Stomach (tissue), 9 donors: ENCODE measurements around the gene ARHGAP28. TPM values are rescaled to one million over a fixed set of nuclear protein-coding genes. Genes with fewer than 3 reads are reported as not detected.
"Not testable (repeated sequence)": the region's sequence is repeated elsewhere in the genome, so short reads cannot be mapped to it uniquely, and the experiment has no call there.

Experiments
- DNase-seq, 2 donors: peaks; one replicate each; pipeline versions ENCODE4 v3.0.0 to v3.0.0-alpha.2; 2013 to 2019
- H3K27ac ChIP-seq, 5 donors: fragments of 200-600 bp in 4 of 5; sonication (generic) in 4 of 5; one replicate each; pipeline ENCODE4 v1.5.1; 2013 to 2019; ENCODE audit warnings: mild to moderate bottlenecking in 1 of 5, moderate library complexity in 1 of 5
- H3K27me3 ChIP-seq, 3 donors: fragments of 200-600 bp; sonication (generic); one replicate each; pipeline ENCODE4 v1.5.1; 2017 to 2019; ENCODE audit warnings: mixed run types in 1 of 3
- H3K36me3 ChIP-seq, 4 donors: fragments of 200-600 bp; sonication (generic); 1 replicate in 3 of 4; 2 replicates in 1 of 4; pipeline ENCODE4 v1.5.1; 2016 to 2019
- H3K4me1 ChIP-seq, 4 donors: fragments of 200-600 bp; sonication (generic); one replicate each; pipeline ENCODE4 v1.5.1; 2016 to 2019
- H3K4me3 ChIP-seq, 4 donors: fragments of 200-600 bp; sonication (generic) in 3 of 4; one replicate each; pipeline ENCODE4 v1.5.1; 2016 to 2019; ENCODE audit warnings: mild to moderate bottlenecking in 1 of 4
- H3K9me3 ChIP-seq, 4 donors: fragments of 200-600 bp; sonication (generic); one replicate each; pipeline ENCODE4 v1.5.1; 2016 to 2019
- CTCF ChIP-seq, 7 experiments: fragments of 450-650 bp in 4 of 7; fragments of 200-600 bp in 3 of 7; sonication (generic) in 3 of 7; IDR thresholded peaks; one replicate each; pipeline ENCODE4 v1.5.1; 2016 to 2019; ENCODE audit warnings: antibody characterized with exemption in 7 of 7, control low read depth in 2 of 7, mild to moderate bottlenecking in 1 of 7
- EP300 ChIP-seq: sonication (generic); formaldehyde crosslinking; IDR thresholded peaks from one replicate; pipeline ENCODE4 v1.6.1; 2017; ENCODE audit warnings: antibody characterized with exemption
- POLR2A ChIP-seq, 4 donors: fragments of 450-650 bp; IDR thresholded peaks; one replicate each; pipeline ENCODE4 v1.6.1; 2016; ENCODE audit warnings: antibody characterized with exemption in 4 of 4, control low read depth in 2 of 4, mild to moderate bottlenecking in 1 of 4, moderate library complexity in 1 of 4
- POLR2AphosphoS5 ChIP-seq, 3 donors: sonication (generic); formaldehyde crosslinking; IDR thresholded peaks; one replicate each; pipeline ENCODE4 v1.6.1; 2016; ENCODE audit warnings: antibody characterized with exemption in 3 of 3
- WGBS, 5 donors: extraction: QIAGEN DNeasy Blood & Tissue Kit in 3 of 5; methylation state at CpG; one replicate each; pipeline versions ENCODE4 v1.1.5 to v1.1.7; 2013 to 2018; 5-methylcytosine and 5-hydroxymethylcytosine counted together
- intact Hi-C: fragments of 100-400 bp; cut with DNase I; formaldehyde crosslinking; loops from one replicate; pipeline ENCODE4 v1.15.1; 2023; ENCODE audit warnings: low total_unique reads
- polyA plus RNA-seq, 3 donors: library from polyadenylated mRNA; stranded (reverse); fragments of 200-250 nt; gene quantifications; one replicate each; pipeline ENCODE4 v1.2.3, GENCODE V29; 2013
- total RNA-seq, 5 donors: library from RNA; depleted of rRNA; stranded (reverse); fragments of >200 nt; gene quantifications; one replicate each; pipeline versions ENCODE4 v1.1.0 to v1.2.3, GENCODE V29; 2014 to 2016
- donor health status: healthy with polysubstance abuse.
- donor health status: Bipolar disorder and iron deficiency.
- donor health status: healthy.

Gene ARHGAP28
- total and polyA plus RNA-seq, 8 donors, result 0.73 to 33.8 (median 3.6) TPM

GRCh38 chr18:6938003-6938402 is 208.5 kb downstream of the ARHGAP28 start:
- no peaks in the 10 kb centered on the region for H3K36me3 ChIP-seq
- 15 to 40% (median 33%) methylated on average over 7 of the region's 7 CpGs for WGBS, 5 donors
- H3K27me3 ChIP-seq, result no peaks in the 10 kb centered on the region
- no peak for DNase-seq
- no peaks in the 10 kb centered on the region for H3K9me3 ChIP-seq
- peaks cover 0 to 7% (median 3%) of the 10 kb centered on the region in 4 donors for H3K4me1 ChIP-seq
- no peak overlapping the region for H3K4me3 ChIP-seq
- intact Hi-C loops, result no loop called here
- no peak for TF ChIP-seq POLR2A (IDR thresholded peaks at IDR 0.05)
- H3K27ac ChIP-seq, result no peak overlapping the region

GRCh38 chr18:6938403-6938802 is 208.9 kb downstream of the ARHGAP28 start:
- H3K9me3 ChIP-seq, H3K27ac ChIP-seq, H3K36me3 ChIP-seq, intact Hi-C loops, H3K27me3 ChIP-seq, DNase-seq, H3K4me3 ChIP-seq, H3K4me1 ChIP-seq: not testable (repeated sequence)
- WGBS, 5 donors, result 58 to 63% (median 60%) methylated on average over 2 of the region's 2 CpGs

GRCh38 chr18:6939972-6940371 is 210.5 kb downstream of the ARHGAP28 start:
- Histone ChIP-seq H3K27me3 (no peaks in the 10 kb centered on the region), H3K9me3 (no peaks in the 10 kb centered on the region), H3K36me3 (no peaks in the 10 kb centered on the region), H3K4me1 (peaks cover 0 to 7% (median 3%) of the 10 kb centered on the region in 4 donors), H3K4me3 (no peak overlapping the region), H3K27ac (no peak overlapping the region)
- WGBS, 5 donors, result 82 to 95% (median 91%) methylated on average over 4 of the region's 4 CpGs
- no peak for TF ChIP-seq CTCF (IDR thresholded peaks at IDR 0.05)
- no peak for TF ChIP-seq POLR2A (IDR thresholded peaks at IDR 0.05)
- no peak for TF ChIP-seq POLR2AphosphoS5 (IDR thresholded peaks at IDR 0.05)
- no peak for TF ChIP-seq EP300
- intact Hi-C loops, result no loop called here
- no peak for DNase-seq

- H3K36me3 ChIP-seq, result no peaks in the 10 kb centered on the region
- no peak overlapping the region for H3K4me3 ChIP-seq
- WGBS, 5 donors, result 90 to 98% (median 94%) methylated on average over 9 of the region's 9 CpGs
- no peak for TF ChIP-seq POLR2AphosphoS5 (IDR thresholded peaks at IDR 0.05)
- TF ChIP-seq CTCF (IDR thresholded peaks at IDR 0.05), result no peak
- TF ChIP-seq EP300, result no peak
- TF ChIP-seq POLR2A (IDR thresholded peaks at IDR 0.05), result no peak
- DNase-seq, result no peak
- H3K4me1 ChIP-seq, result peaks cover 0 to 7% (median 3%) of the 10 kb centered on the region in 4 donors
- H3K27me3 ChIP-seq, result no peaks in the 10 kb centered on the region
- no peaks in the 10 kb centered on the region for H3K9me3 ChIP-seq
- no peak overlapping the region for H3K27ac ChIP-seq
- intact Hi-C loops, result no loop called here
These were observed 210.9 kb downstream of the ARHGAP28 start for GRCh38 chr18:6940451-6940850.

- Histone ChIP-seq H3K9me3 (no peaks in the 10 kb centered on the region), H3K4me3 (no peak overlapping the region), H3K36me3 (no peaks in the 10 kb centered on the region), H3K27ac (peak overlapping the region in 4 of 5 donors; percentile 16 to 64 (median 37)), H3K4me1 (peaks cover 0 to 9% (median 3%) of the 10 kb centered on the region in 4 donors), H3K27me3 (no peaks in the 10 kb centered on the region)
- no peak for TF ChIP-seq POLR2AphosphoS5 (IDR thresholded peaks at IDR 0.05)
- no peak for TF ChIP-seq CTCF (IDR thresholded peaks at IDR 0.05)
- no peak for TF ChIP-seq EP300
- no peak for TF ChIP-seq POLR2A (IDR thresholded peaks at IDR 0.05)
- 37 to 59% (median 38%) methylated on average over 11 of the region's 11 CpGs for WGBS, 5 donors
- intact Hi-C loops, result no loop called here
- DNase-seq, result no peak
These were observed 212.5 kb downstream of the ARHGAP28 start for GRCh38 chr18:6941996-6942395.
